ENCODE results near the gene MYO1F.
"Not testable (repeated sequence)": the region's sequence is repeated elsewhere in the genome, so short reads cannot be mapped to it uniquely, and the experiment has no call there.

MYO1F gene

GRCh38 chr19:8600064-8600463 lies 22.8 kb upstream of the MYO1F start:
- no peak for DNase-seq

- no peak for DNase-seq
These were observed 18.9 kb upstream of the MYO1F start for GRCh38 chr19:8596168-8596567.

GRCh38 chr19:8595651-8596050 lies 18.4 kb upstream of the MYO1F start:
- DNase-seq: no peak

GRCh38 chr19:8593931-8594330 lies 16.7 kb upstream of the MYO1F start:
- DNase-seq: no peak

- peak in 11 of 14 donors; percentile 13 to 84 (median 69) for DNase-seq
These were observed 15.2 kb upstream of the MYO1F start for GRCh38 chr19:8592231-8593009.

- no peak for DNase-seq
These were observed 12.0 kb upstream of the MYO1F start for GRCh38 chr19:8589177-8589714.

- no peak for DNase-seq
These were observed 8.9 kb upstream of the MYO1F start for GRCh38 chr19:8585894-8586750.

- no peak for DNase-seq
These were observed 8.0 kb upstream of the MYO1F start for GRCh38 chr19:8584965-8585893.

GRCh38 chr19:8580710-8581281 lies 3.6 kb upstream of the MYO1F start:
- peak in 11 of 14 donors; percentile 4 to 71 (median 36) for DNase-seq

GRCh38 chr19:8578642-8579265 lies 1.5 kb upstream of the MYO1F start:
- DNase-seq: peak in 10 of 14 donors; percentile 13 to 67 (median 30)

GRCh38 chr19:8577741-8578140 lies 499 bp upstream of the MYO1F start:
- no peak for DNase-seq

GRCh38 chr19:8576273-8576993 lies 809 bp downstream of the MYO1F start:
- peak in 2 of 14 donors; percentile 4 to 27 for DNase-seq

GRCh38 chr19:8575467-8575997 lies 1.7 kb downstream of the MYO1F start:
- peak in 2 of 14 donors; percentile 3 for DNase-seq

- not testable (repeated sequence) for DNase-seq
These were observed 2.7 kb downstream of the MYO1F start for GRCh38 chr19:8574619-8574922.

- no peak for DNase-seq
These were observed 3.9 kb downstream of the MYO1F start for GRCh38 chr19:8573316-8573715.

GRCh38 chr19:8571006-8571411 lies 6.2 kb downstream of the MYO1F start:
- peak in 6 of 14 donors; percentile 2 to 32 (median 18) for DNase-seq

- peak in 8 of 14 donors; percentile 8 to 41 (median 18) for DNase-seq
These were observed 8.0 kb downstream of the MYO1F start for GRCh38 chr19:8569066-8569771.

- DNase-seq: peak in 8 of 14 donors; percentile 3 to 44 (median 18)
These were observed 9.6 kb downstream of the MYO1F start for GRCh38 chr19:8567522-8568172.

- no peak for DNase-seq
These were observed 10.4 kb downstream of the MYO1F start for GRCh38 chr19:8566855-8567254.
